OCI-M1 (cell line): ENCODE results near the gene DUS1L.

Experiments used
- DNase-seq: peaks from one replicate; lab custom pipeline; 2025; lab: John Stamatoyannopoulos, UW

Gene DUS1L

GRCh38 chr17:82087961-82088837 lies 22.6 kb upstream of the DUS1L start:
- DNase-seq, result no peak

DNA sequence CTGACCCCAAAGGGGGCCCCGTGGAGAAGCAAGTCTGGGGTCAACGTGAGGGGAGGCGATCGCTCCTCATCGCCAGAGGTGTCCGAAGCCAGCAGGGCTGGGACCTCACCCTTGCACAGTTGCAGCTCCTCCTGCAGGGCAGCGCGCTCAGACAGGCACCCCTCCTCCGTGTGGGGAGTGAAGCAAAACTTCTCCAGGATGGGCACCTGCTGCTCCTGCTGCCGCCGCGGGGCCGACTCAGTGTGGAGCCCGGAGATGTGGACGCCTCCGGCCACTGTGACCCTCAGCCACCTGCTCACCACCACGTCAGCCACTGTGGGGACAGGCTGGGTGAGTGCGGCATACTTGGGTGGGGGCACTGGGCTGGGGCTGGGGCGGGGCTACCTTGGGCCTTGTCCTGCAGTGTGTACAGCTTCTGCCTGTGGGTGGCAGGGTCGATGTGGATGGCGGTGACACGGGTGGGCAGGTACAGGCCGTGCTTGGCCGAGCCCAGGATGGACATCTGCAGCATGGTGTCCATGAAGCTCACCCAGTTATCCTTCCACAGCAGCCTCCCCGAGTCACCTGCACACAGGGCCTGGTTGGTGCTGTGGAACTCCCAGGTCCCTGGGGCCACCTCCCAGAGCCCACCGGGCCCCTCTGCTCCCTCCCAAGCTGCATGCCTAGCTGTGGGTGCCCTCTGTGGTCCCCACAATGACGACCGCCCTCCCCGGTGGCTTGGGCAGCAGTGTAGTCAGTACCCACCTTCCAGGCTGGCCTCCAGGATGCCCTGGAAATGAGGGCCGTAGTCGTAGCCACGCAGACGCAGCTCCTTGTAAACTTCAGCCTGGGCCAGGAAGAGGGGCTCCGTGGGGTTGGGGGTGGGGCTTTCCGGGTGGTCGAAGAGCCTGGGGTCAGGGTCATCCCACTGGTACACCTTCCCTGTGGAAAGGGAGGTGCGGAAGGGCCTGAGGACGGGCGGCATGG lies 21.6 kb upstream of the DUS1L start:
- DNase-seq, result no peak

- DNase-seq, result no peak
These were observed 20.5 kb upstream of the DUS1L start for GRCh38 chr17:82085931-82086764.

DNA sequence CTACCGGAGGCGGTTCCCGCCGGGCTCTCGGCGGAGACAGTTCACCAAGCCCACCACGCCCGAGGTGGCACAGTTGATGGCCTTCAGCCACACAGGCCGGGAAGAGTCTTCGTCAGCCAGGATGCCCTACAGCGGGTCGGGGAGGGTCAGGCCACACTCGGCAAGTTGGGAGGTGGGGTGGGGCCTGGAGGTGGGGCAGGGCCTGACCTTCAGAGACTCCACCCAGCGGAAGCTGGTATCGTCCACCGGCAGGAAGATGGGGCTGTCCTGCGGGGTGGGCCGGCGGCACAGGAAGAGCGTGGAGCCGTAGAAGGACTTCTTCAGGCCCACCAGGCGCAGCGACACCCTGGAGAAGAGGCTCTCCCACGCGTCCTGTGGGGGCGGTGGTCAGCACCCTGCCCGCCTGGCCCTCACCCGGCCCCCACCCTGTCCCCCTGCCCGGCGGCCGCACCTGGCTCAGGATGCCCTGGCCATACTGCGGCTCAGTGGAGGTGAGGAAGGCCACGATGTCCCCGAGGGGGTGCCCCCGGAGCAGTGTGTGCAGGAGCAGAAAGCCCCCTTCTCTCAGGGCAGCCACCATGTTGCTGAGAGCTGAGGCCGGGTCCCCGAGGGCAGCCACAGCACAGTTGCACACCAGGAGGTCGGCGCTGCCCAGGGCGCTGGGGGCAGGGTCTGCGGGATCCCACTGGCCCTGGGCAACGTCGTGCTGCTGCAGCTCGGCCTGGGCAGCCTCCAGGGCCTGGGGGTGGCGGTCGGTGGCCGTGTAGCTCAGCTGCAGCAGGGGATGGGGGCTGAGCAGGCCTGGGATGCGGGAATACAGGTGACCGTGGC lies 19.6 kb upstream of the DUS1L start:
- DNase-seq, result no peak

DNA sequence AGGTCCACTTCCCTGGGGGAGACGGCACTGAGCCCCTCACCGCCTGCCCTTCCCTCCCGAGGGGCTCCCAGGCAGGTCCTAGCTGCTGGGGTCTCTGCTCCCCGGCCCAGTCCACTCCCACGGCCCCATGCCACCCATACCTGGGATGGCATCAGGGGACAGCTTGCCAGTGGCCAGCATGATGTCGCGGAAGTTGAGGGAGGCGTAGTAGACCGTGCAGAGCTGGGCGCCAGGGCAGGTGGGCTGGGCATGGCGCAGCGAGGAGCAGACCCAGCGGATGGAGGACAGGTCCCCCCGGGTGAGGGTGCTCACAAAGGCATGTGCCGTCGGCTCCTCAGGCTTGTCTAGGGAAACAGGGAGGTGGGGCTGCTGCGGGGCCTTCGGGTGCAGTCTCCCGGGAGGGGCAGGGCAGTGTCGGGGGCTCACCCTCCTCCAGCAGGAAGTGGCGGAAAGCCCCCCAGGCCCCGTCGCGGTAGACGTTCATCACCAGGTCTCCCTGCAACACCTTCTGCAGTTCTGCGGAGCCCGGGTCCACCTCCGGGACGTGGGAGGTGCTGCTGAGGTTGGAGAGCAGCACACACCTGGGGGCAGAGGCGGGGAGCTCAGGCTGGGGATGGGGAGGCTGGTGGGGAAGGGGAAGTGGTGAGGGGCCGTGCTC lies 18.9 kb upstream of the DUS1L start:
- DNase-seq, result no peak

- DNase-seq, result no peak
These were observed 18.1 kb upstream of the DUS1L start for GRCh38 chr17:82083533-82084359.

DNA sequence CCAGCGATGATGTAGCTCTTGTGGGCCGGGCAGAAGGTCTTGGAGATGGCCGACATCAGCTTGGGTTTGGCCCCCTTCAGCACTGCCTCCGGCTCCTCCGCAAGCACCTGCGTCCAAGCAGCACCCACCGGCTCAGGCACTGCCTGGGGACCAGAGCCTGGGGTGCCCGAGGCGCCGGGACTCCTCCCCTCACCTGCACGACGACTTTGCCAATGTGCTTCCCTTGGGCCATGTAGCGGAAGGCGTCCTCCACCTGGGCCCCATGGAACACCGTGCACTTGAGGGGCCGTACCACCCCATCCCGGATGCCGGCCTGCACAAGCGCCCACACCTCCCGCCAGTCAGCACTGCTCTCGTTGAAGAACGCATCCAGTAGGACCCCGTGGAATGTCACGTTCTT lies 17.4 kb upstream of the DUS1L start:
- DNase-seq, result no peak

- no peak for DNase-seq
These were observed 16.9 kb upstream of the DUS1L start for GRCh38 chr17:82082456-82082855.

DNA sequence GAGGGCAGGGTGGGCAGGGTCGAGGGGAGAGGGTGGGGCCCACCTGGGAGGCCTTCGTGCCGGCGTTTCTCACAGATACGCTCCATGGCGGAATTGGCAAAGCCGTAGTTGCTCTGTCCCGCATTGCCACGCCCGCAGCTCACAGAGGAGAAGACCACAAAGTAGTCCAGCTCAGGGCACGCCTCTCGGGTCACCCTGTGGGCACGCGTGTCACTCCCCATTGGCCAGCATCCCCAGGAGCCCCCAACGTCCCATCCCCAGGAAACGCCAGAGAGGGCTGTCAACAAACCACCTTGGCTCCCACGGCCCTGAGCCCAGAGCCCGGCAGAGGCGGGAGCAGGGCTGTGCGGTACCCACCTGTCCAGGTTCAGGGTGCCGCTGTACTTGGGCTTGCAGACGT lies 16.4 kb upstream of the DUS1L start:
- no peak for DNase-seq

DNA sequence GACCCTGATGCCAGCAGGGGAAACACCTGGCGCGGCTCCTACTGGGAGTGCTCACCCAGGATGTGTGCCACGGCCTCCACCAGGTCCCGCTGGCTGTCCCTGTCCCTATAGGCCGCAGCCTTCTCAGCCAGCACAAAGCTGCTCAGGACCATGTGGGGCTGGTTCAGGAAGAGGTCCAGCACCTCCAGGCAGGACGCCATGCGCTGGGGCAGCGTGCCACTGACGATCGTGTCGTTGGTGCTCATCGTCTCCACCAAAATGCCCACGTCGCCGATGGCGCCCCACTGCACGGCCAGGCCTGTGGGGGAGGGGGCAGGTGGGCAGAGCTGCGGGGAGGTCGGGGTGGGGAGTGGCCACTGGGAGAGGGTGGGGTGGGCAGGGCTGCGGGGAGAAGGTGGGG lies 15.9 kb upstream of the DUS1L start:
- DNase-seq, result no peak

DNA sequence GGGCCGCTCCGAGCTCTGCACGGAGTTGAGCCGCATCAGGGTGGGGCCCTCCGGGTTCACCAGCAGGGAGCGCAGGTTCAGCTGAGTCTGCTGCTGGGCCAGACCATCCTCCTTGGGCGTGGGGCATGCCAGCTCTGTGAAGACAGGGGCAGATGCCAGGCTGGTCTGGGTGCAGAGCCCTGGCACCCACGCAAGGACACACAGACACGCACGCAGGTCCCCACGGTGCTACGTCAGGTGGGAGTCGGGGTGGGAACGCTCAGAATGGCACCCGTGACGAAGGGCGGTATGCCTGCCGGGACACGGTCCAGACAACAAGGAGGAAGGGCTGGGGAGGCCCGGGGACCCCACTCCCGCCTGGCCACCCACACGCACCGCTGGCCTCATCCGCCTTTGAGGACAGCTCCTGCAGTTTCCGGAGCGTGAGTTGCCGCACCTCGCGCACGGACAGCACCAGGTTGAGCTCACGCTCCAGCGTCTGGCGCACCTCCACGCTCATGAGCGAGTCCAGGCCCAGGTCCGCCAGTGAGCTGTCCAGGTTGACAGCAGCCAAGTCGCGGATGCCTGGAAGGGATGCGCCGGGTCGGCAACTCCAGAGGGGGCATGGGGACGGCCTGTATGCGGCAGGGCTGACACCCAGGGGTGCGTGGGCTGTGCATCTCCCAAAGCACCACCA lies 15.3 kb upstream of the DUS1L start:
- no peak for DNase-seq

- no peak for DNase-seq
These were observed 14.6 kb upstream of the DUS1L start for GRCh38 chr17:82080048-82080788.

GRCh38 chr17:82079001-82079677 lies 13.5 kb upstream of the DUS1L start:
- no peak for DNase-seq

DNA sequence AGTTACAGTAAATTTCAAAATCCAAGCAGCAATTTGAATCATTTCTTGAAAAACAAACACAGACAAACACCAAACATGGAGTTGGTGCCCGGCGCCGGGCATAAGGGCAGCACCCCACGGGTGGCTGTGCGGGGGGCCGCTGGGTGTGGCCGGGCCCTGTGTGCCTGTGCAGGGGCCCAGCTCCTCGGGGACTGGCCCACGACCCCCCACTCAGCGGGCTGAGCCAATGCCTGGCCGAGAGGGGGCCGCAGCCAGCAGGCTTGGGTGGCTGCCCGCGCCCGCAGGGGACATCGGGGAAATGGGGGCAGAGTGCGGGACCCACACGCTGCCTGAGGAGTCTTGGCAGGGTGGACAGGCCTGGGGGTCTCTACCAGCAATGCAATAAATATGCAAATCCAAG lies 12.8 kb upstream of the DUS1L start:
- DNase-seq, result no peak

GRCh38 chr17:82077617-82078358 lies 12.2 kb upstream of the DUS1L start:
- DNase-seq, result no peak

- DNase-seq, result no peak
These were observed 11.4 kb upstream of the DUS1L start for GRCh38 chr17:82076785-82077591.
